H1 (cell line): ENCODE results near the gene MYRIP. TPM values are rescaled to one million over a fixed set of nuclear protein-coding genes. Genes with fewer than 3 reads are reported as not detected.

Experiments
- CTCF ChIA-PET: fragments of 300-600 bp; sonication (Branson Sonifier 250); formaldehyde crosslinking; loops from one replicate; lab custom pipeline; 2021; ENCODE audit not compliant: partially characterized antibody; lab: Charles Lee
- POLR2A ChIA-PET: fragments of 300-600 bp; sonication (Branson Sonifier 250); formaldehyde crosslinking; loops from one replicate; lab custom pipeline; 2021; ENCODE audit warnings: inconsistent platforms; ENCODE audit not compliant: partially characterized antibody; lab: Charles Lee
- DNase-seq, 2 experiments: peaks; one replicate each; pipeline versions ENCODE4 v3.0.0 to v3.0.0-alpha.2; 2010 to 2022; ENCODE audit warnings: low spot score in 2 of 2, low read depth in 1 of 2, mixed read lengths in 1 of 2
- FAIRE-seq: peaks from 2 replicates; lab custom pipeline; 2011; peaks lifted over from hg19 to GRCh38; lab: Jason Lieb, UNC
- H2AFZ ChIP-seq: 2 replicates; pipeline ENCODE4 v1.8.1; 2012; ENCODE audit warnings: low read length, inconsistent platforms
- H2AK5ac ChIP-seq: 2 replicates; pipeline ENCODE4 v1.6.1; 2013; ENCODE audit warnings: low read depth, low read length
- H2BK120ac ChIP-seq: replicated peaks from 2 replicates; pipeline ENCODE3; 2013; ENCODE audit warnings: low read depth, low read length, inconsistent platforms
- H2BK12ac ChIP-seq: 2 replicates; pipeline ENCODE4 v1.6.1; 2013; ENCODE audit warnings: low read depth, low read length
- H2BK15ac ChIP-seq: 2 replicates; pipeline ENCODE4 v1.6.1; 2013; ENCODE audit warnings: low read length
- H2BK20ac ChIP-seq: 2 replicates; pipeline ENCODE4 v1.6.1; 2013; ENCODE audit warnings: low read length
- H2BK5ac ChIP-seq: 2 replicates; pipeline ENCODE4 v1.6.1; 2013; ENCODE audit warnings: low read depth, low read length
- H3K14ac ChIP-seq: 2 replicates; pipeline ENCODE4 v1.6.1; 2013; ENCODE audit warnings: inconsistent platforms; ENCODE audit not compliant: insufficient read length
- H3K18ac ChIP-seq: 2 replicates; pipeline ENCODE4 v1.6.1; 2013; ENCODE audit warnings: low read length; ENCODE audit errors: extremely low read depth
- H3K23ac ChIP-seq: 2 replicates; pipeline ENCODE4 v1.6.1; 2013; ENCODE audit warnings: inconsistent platforms; ENCODE audit not compliant: insufficient read length
- H3K23me2 ChIP-seq: 2 replicates; pipeline ENCODE4 v1.6.1; 2013; ENCODE audit warnings: low read depth, low read length
- H3K27ac ChIP-seq: 2 replicates; pipeline ENCODE4 v1.6.1; 2011; ENCODE audit warnings: low read depth, low read length, inconsistent platforms
- H3K27me3 ChIP-seq, 4 experiments: replicated peaks in 1 of 4; 1 replicate in 1 of 4; 2 replicates in 3 of 4; pipeline versions ENCODE4 v1.6.1 to v1.8.1; 2011 to 2013; ENCODE audit warnings: low read length in 3 of 4, mild to moderate bottlenecking in 3 of 4, inconsistent platforms in 2 of 4, mixed read lengths in 2 of 4, moderate library complexity in 1 of 4; ENCODE audit not compliant: control insufficient read depth in 3 of 4, insufficient read depth in 3 of 4; ENCODE audit errors: extremely low read depth in 1 of 4
- H3K36me3 ChIP-seq, 4 experiments: 2 replicates each; pipeline versions ENCODE4 v1.6.1 to v1.8.1; 2011 to 2013; ENCODE audit warnings: mild to moderate bottlenecking in 4 of 4, low read length in 3 of 4, moderate library complexity in 2 of 4, control low read depth in 1 of 4, inconsistent platforms in 1 of 4; ENCODE audit not compliant: insufficient read depth in 4 of 4, control insufficient read depth in 2 of 4
- H3K4ac ChIP-seq: replicated peaks from 2 replicates; pipeline ENCODE3; 2013; ENCODE audit warnings: low read length, low read depth, mixed read lengths, inconsistent platforms; ENCODE audit not compliant: insufficient read length
- H3K4me1 ChIP-seq, 4 experiments: replicated peaks in 1 of 4; 1 replicate in 1 of 4; 2 replicates in 3 of 4; pipeline versions ENCODE4 v1.6.1 to v1.8.1; 2011 to 2013; ENCODE audit warnings: low read length in 3 of 4, inconsistent platforms in 2 of 4, mixed read lengths in 1 of 4; ENCODE audit not compliant: insufficient read depth in 4 of 4, control insufficient read depth in 3 of 4
- H3K4me2 ChIP-seq, 2 experiments: 2 replicates each; pipeline versions ENCODE4 v1.6.1 to v1.8.1; 2011 to 2013; ENCODE audit warnings: low read depth in 2 of 2, low read length in 2 of 2, control low read depth in 1 of 2, inconsistent platforms in 1 of 2, mild to moderate bottlenecking in 1 of 2; ENCODE audit not compliant: insufficient read depth in 1 of 2
- H3K4me3 ChIP-seq, 4 experiments: fragments of 200-600, 300-600 bp in 1 of 4; sonication (generic), shearing (Covaris generic), sonication (Bioruptor Twin) in 1 of 4; 2 replicates each; pipeline versions ENCODE4 v1.5.1 to v1.8.1; 2011 to 2016; ENCODE audit warnings: low read length in 4 of 4, low read depth in 3 of 4, control low read depth in 2 of 4, inconsistent platforms in 2 of 4, mild to moderate bottlenecking in 2 of 4, mixed read lengths in 1 of 4, moderate library complexity in 1 of 4; ENCODE audit not compliant: insufficient read depth in 2 of 4; ENCODE audit errors: extremely low read depth in 1 of 4
- H3K56ac ChIP-seq: replicated peaks from 2 replicates; pipeline ENCODE3; 2013; ENCODE audit warnings: low read depth, mild to moderate bottlenecking, mixed read lengths, low read length, inconsistent platforms; ENCODE audit not compliant: insufficient read length
- H3K79me1 ChIP-seq: 2 replicates; pipeline ENCODE4 v1.6.1; 2013; ENCODE audit warnings: low read depth, low read length, control low read depth
- H3K79me2 ChIP-seq, 2 experiments: 2 replicates each; pipeline versions ENCODE4 v1.6.1 to v1.8.1; 2012 to 2013; ENCODE audit warnings: low read length in 2 of 2, mild to moderate bottlenecking in 2 of 2, inconsistent platforms in 1 of 2; ENCODE audit not compliant: insufficient read depth in 2 of 2, control insufficient read depth in 1 of 2
- H3K9ac ChIP-seq, 4 experiments: replicated peaks in 1 of 4; 1 replicate in 1 of 4; 2 replicates in 3 of 4; pipeline versions ENCODE4 v1.6.1 to v1.8.1; 2011 to 2013; ENCODE audit warnings: low read depth in 3 of 4, low read length in 3 of 4, control low read depth in 2 of 4, mild to moderate bottlenecking in 2 of 4, moderate library complexity in 2 of 4, inconsistent platforms in 1 of 4; ENCODE audit errors: extremely low read depth in 1 of 4
- H3K9me3 ChIP-seq, 2 experiments: 2 replicates each; pipeline versions ENCODE4 v1.6.1 to v1.8.1; 2012 to 2013; ENCODE audit warnings: mild to moderate bottlenecking in 2 of 2, moderate library complexity in 2 of 2, control low read depth in 1 of 2, inconsistent platforms in 1 of 2, low read depth in 1 of 2, low read length in 1 of 2, mixed read lengths in 1 of 2; ENCODE audit not compliant: insufficient read depth in 2 of 2
- H4K20me1 ChIP-seq, 2 experiments: replicated peaks in 1 of 2; 2 replicates each; pipeline versions ENCODE3 to v1.8.1; 2011 to 2013; ENCODE audit warnings: inconsistent platforms in 2 of 2, low read length in 2 of 2, mild to moderate bottlenecking in 1 of 2; ENCODE audit not compliant: insufficient read depth in 2 of 2, control insufficient read depth in 1 of 2
- H4K5ac ChIP-seq: 2 replicates; pipeline ENCODE4 v1.6.1; 2013; ENCODE audit warnings: low read length, low read depth, mixed read lengths, inconsistent platforms; ENCODE audit not compliant: insufficient read length
- H4K8ac ChIP-seq: 2 replicates; pipeline ENCODE4 v1.8.0; 2013; ENCODE audit warnings: mild to moderate bottlenecking, moderate library complexity, low read length, inconsistent platforms; ENCODE audit not compliant: insufficient read depth; ENCODE audit errors: extremely low read depth
- H4K91ac ChIP-seq: replicated peaks from 2 replicates; pipeline ENCODE3; 2013; ENCODE audit warnings: low read length, mixed read lengths, inconsistent platforms; ENCODE audit not compliant: insufficient read length
- EGR1 ChIP-seq: IDR thresholded peaks from 2 replicates; pipeline ENCODE4 v1.6.1; 2011; ENCODE audit warnings: low read depth, low read length, borderline replicate concordance
- EZH2 ChIP-seq: fragments of 200-600 bp; sonication (generic); IDR thresholded peaks from 2 replicates; pipeline ENCODE4 v1.7.1; 2012; ENCODE audit warnings: low read depth, mild to moderate bottlenecking, moderate library complexity, low read length, inconsistent platforms; ENCODE audit not compliant: severe bottlenecking
- GTF2F1 ChIP-seq: IDR thresholded peaks from 2 replicates; pipeline ENCODE4 v1.6.1; 2012; ENCODE audit warnings: low read depth, low read length, improper control_type of control experiment, borderline replicate concordance
- KDM1A ChIP-seq: fragments of 200-600, 300-600 bp; sonication (generic); IDR thresholded peaks from 2 replicates; pipeline ENCODE4 v1.7.1; 2016; ENCODE audit warnings: mild to moderate bottlenecking, low read length, borderline replicate concordance
- SIX5 ChIP-seq: IDR thresholded peaks from 2 replicates; pipeline ENCODE4 v1.6.1; 2011; ENCODE audit warnings: mild to moderate bottlenecking, low read depth, low read length
- SRF ChIP-seq: IDR thresholded peaks from 2 replicates; pipeline ENCODE4 v1.6.1; 2011; ENCODE audit warnings: mild to moderate bottlenecking, low read depth, low read length, moderate library complexity
- WGBS, 2 experiments: shearing (Covaris generic) in 1 of 2; methylation state at CpG; one replicate each; pipeline versions ENCODE4 v1.1.6 to v1.1.7; 2013 to 2015; ENCODE audit warnings: low lambda C conversion rate in 2 of 2, mixed read lengths in 2 of 2, inconsistent platforms in 1 of 2, low coverage in 1 of 2, missing lambda C conversion rate in 1 of 2; ENCODE audit not compliant: insufficient replicate concordance in 2 of 2, insufficient coverage in 1 of 2, insufficient read length in 1 of 2; ENCODE audit errors: extremely low coverage in 1 of 2, missing lambda C conversion rate in 1 of 2; 5-methylcytosine and 5-hydroxymethylcytosine counted together
- polyA plus RNA-seq, 7 experiments: library from polyadenylated mRNA; depleted of rRNA in 3 of 7; stranded (reverse) in 5 of 7; unstranded in 2 of 7; fragments of >200 nt in 5 of 7; fragments of 200-250 nt in 2 of 7; gene quantifications; 1 replicate in 5 of 7; 2 replicates in 1 of 7; 4 replicates in 1 of 7; pipeline versions ENCODE4 v1.2.1 to v1.2.3, GENCODE V29; 2011 to 2013; ENCODE audit warnings: missing spikeins in 2 of 7, mixed read lengths in 2 of 7
- total RNA-seq: library from RNA; stranded (reverse); fragmentation: NEBNext Ultra II Directional; extraction: Animal tissue kit (Norgen Biotek cat#: 25700); gene quantifications from 2 replicates; pipeline ENCODE4 v1.2.1, GENCODE V29; 2021

Gene MYRIP
- total and polyA plus RNA-seq, 2 of the 8 experiments (the other 6 are each of a cell fraction or from before 2014, with no cell fraction given), result 0.54 to 4.3 TPM

GRCh38 chr3:39935261-39935660 lies 125.9 kb downstream of the MYRIP start:
- Histone ChIP-seq H2AFZ (no peak overlapping the region), H4K5ac (no peak overlapping the region), H3K4me3 (no peak overlapping the region), H2BK15ac (no peak overlapping the region), H3K27me3 (no peaks in the 10 kb centered on the region), H3K79me1 (no peaks in the 10 kb centered on the region), H3K79me2 (no peaks in the 10 kb centered on the region), H2BK12ac (no peak overlapping the region), H4K8ac (no peak overlapping the region), H3K18ac (no peak overlapping the region), H2BK5ac (no peak overlapping the region), H4K91ac (no peak overlapping the region), H2BK20ac (no peak overlapping the region), H2BK120ac (no peak overlapping the region), H2AK5ac (no peak overlapping the region), H3K9me3 (no peaks in the 10 kb centered on the region), H3K27ac (no peak overlapping the region), H3K4me2 (no peak overlapping the region), H3K36me3 (no peaks in the 10 kb centered on the region), H3K4me1 (no peaks in the 10 kb centered on the region), H3K23ac (no peak overlapping the region), H3K14ac (no peak overlapping the region), H3K9ac (no peak overlapping the region), H3K56ac (no peak overlapping the region), H3K4ac (no peak overlapping the region), H3K23me2 (no peaks in the 10 kb centered on the region), H4K20me1 (no peaks in the 10 kb centered on the region)
- 88% methylated on average over 1 of the region's 1 CpG; no CpG with 5 or more reads in 1 of the 2 experiments for WGBS, 2 experiments
- ChIA-PET CTCF (no interaction called here), POLR2A (no interaction called here)
- FAIRE-seq (no peak), DNase-seq (no peak)
- TF ChIP-seq KDM1A (no peak), SIX5 (no peak), EZH2 (no peak), EGR1 (no peak), SRF (no peak), GTF2F1 (no peak)
